Liver (tissue), 9 donors: ENCODE results near the gene RIMS3. TPM values are rescaled to one million over a fixed set of nuclear protein-coding genes. Genes with fewer than 3 reads are reported as not detected.

Source experiments
- DNase-seq: peaks from one replicate; pipeline ENCODE4 v3.0.0-alpha.2; 2017; ENCODE audit warnings: low spot score
- H3K27ac ChIP-seq, 2 donors: one replicate each; pipeline ENCODE4 v1.7.0; 2013; ENCODE audit warnings: inconsistent platforms in 2 of 2, low read length in 2 of 2, control low read depth in 1 of 2, low read depth in 1 of 2, mild to moderate bottlenecking in 1 of 2
- H3K27me3 ChIP-seq, 4 donors: one replicate each; pipeline versions ENCODE4 v1.6.1 to v1.7.0; 2013; ENCODE audit warnings: low read length in 3 of 4, inconsistent platforms in 1 of 4, mild to moderate bottlenecking in 1 of 4, moderate library complexity in 1 of 4; ENCODE audit not compliant: control insufficient read depth in 4 of 4, insufficient read depth in 4 of 4
- H3K36me3 ChIP-seq, 4 donors: one replicate each; pipeline versions ENCODE4 v1.6.1 to v1.7.0; 2013; ENCODE audit warnings: low read length in 3 of 4, mild to moderate bottlenecking in 3 of 4, low read depth in 1 of 4, moderate library complexity in 1 of 4; ENCODE audit not compliant: control insufficient read depth in 4 of 4, insufficient read depth in 3 of 4
- H3K4me1 ChIP-seq, 4 donors: one replicate each; pipeline versions ENCODE4 v1.6.1 to v1.7.0; 2013; ENCODE audit warnings: low read length in 3 of 4, mild to moderate bottlenecking in 3 of 4, moderate library complexity in 1 of 4; ENCODE audit not compliant: control insufficient read depth in 4 of 4, insufficient read depth in 4 of 4
- H3K4me3 ChIP-seq, 3 donors: one replicate each; pipeline versions ENCODE4 v1.6.1 to v1.7.0; 2013; ENCODE audit warnings: low read length in 3 of 3, control low read depth in 1 of 3, low read depth in 1 of 3, mild to moderate bottlenecking in 1 of 3
- H3K9ac ChIP-seq, 2 donors: one replicate each; pipeline ENCODE4 v1.7.0; 2013; ENCODE audit warnings: low read length in 2 of 2, mild to moderate bottlenecking in 2 of 2, moderate library complexity in 2 of 2, control low read depth in 1 of 2, low read depth in 1 of 2
- H3K9me3 ChIP-seq, 4 donors: one replicate each; pipeline versions ENCODE4 v1.6.1 to v1.7.0; 2013; ENCODE audit warnings: low read length in 3 of 4; ENCODE audit not compliant: control insufficient read depth in 4 of 4
- ATF3 ChIP-seq: IDR thresholded peaks from 2 replicates; pipeline ENCODE4 v1.6.1; 2016; ENCODE audit warnings: antibody characterized with exemption
- EGR1 ChIP-seq, 2 donors: IDR thresholded peaks; 2 replicates each; pipeline ENCODE4 v1.6.1; 2016 to 2018; ENCODE audit warnings: antibody characterized with exemption in 2 of 2, low read depth in 2 of 2
- FOXA1 ChIP-seq: IDR thresholded peaks from 2 replicates; pipeline ENCODE4 v1.6.1; 2016; ENCODE audit warnings: antibody characterized with exemption
- FOXA2 ChIP-seq: IDR thresholded peaks from 2 replicates; pipeline ENCODE4 v1.6.1; 2016; ENCODE audit warnings: antibody characterized with exemption
- GABPA ChIP-seq, 2 donors: IDR thresholded peaks in 1 of 2; conservative IDR thresholded peaks in 1 of 2; 2 replicates each; pipeline ENCODE4 v1.6.1; 2016; ENCODE audit warnings: antibody characterized with exemption in 2 of 2, mild to moderate bottlenecking in 1 of 2, moderate library complexity in 1 of 2
- HNF4A ChIP-seq, 2 donors: conservative IDR thresholded peaks; 2 replicates each; pipeline ENCODE4 v1.6.1; 2016; ENCODE audit warnings: antibody characterized with exemption in 2 of 2, mild to moderate bottlenecking in 2 of 2
- HNF4G ChIP-seq: IDR thresholded peaks from 2 replicates; pipeline ENCODE4 v1.6.1; 2016; ENCODE audit warnings: antibody characterized with exemption
- JUND ChIP-seq, 2 donors: IDR thresholded peaks; 2 replicates each; pipeline ENCODE4 v1.6.1; 2016; ENCODE audit warnings: antibody characterized with exemption in 2 of 2
- MAX ChIP-seq: IDR thresholded peaks from 2 replicates; pipeline ENCODE4 v1.6.1; 2016; ENCODE audit warnings: antibody characterized with exemption
- NR2F2 ChIP-seq: IDR thresholded peaks from 2 replicates; pipeline ENCODE4 v1.6.1; 2016; ENCODE audit warnings: antibody characterized with exemption
- RAD21 ChIP-seq, 2 donors: IDR thresholded peaks; 2 replicates each; pipeline ENCODE4 v1.6.1; 2016; ENCODE audit warnings: antibody characterized with exemption in 2 of 2, mild to moderate bottlenecking in 2 of 2
- RXRA ChIP-seq, 2 donors: IDR thresholded peaks; 2 replicates each; pipeline ENCODE4 v1.6.1; 2017 to 2018; ENCODE audit warnings: antibody characterized with exemption in 2 of 2, mild to moderate bottlenecking in 1 of 2
- SP1 ChIP-seq: IDR thresholded peaks from 2 replicates; pipeline ENCODE4 v1.6.1; 2018; ENCODE audit warnings: antibody characterized with exemption, mild to moderate bottlenecking
- TAF1 ChIP-seq: conservative IDR thresholded peaks from 2 replicates; pipeline ENCODE4 v1.6.1; 2016; ENCODE audit warnings: antibody characterized with exemption, mild to moderate bottlenecking
- YY1 ChIP-seq: IDR thresholded peaks from 2 replicates; pipeline ENCODE4 v1.6.1; 2016; ENCODE audit warnings: antibody characterized with exemption, mild to moderate bottlenecking
- WGBS: extraction: QIAGEN DNeasy Blood & Tissue Kit; methylation state at CpG from one replicate; pipeline ENCODE4 v1.1.7; 2013; 5-methylcytosine and 5-hydroxymethylcytosine counted together
- polyA plus RNA-seq, 2 donors: library from polyadenylated mRNA; stranded (reverse) in 1 of 2; unstranded in 1 of 2; fragments of 200-250 nt in 1 of 2; fragments of >200 nt in 1 of 2; fragmentation: Nextera tagmentation in 1 of 2; extraction: Ambion mirVana in 1 of 2; gene quantifications; one replicate each; pipeline versions ENCODE4 v1.2.1 to v1.2.3, GENCODE V29; 2013 to 2015
- total RNA-seq, 2 donors: library from RNA; depleted of rRNA; stranded (reverse); fragments of >200 nt; gene quantifications; one replicate each; pipeline ENCODE4 v1.2.3, GENCODE V29; 2014
- TF ChIP-seq, protein P1 (sequence below): fragments of 150-350 bp; IDR thresholded peaks from 2 replicates; pipeline ENCODE4 v1.5.1; 2017; ENCODE audit warnings: improper control_type of control experiment, low read depth, low read length; ENCODE audit not compliant: missing input control
- TF ChIP-seq, protein P2 (sequence below): IDR thresholded peaks from 2 replicates; pipeline ENCODE4 v1.6.1; 2016; ENCODE audit warnings: antibody characterized with exemption
- TF ChIP-seq, protein P3 (sequence below): IDR thresholded peaks from 2 replicates; pipeline ENCODE4 v1.6.1; 2016; ENCODE audit warnings: antibody characterized with exemption, mild to moderate bottlenecking
- donor health status: healthy.
- donor health status: healthy.
- donor health status: healthy.
- donor health status: healthy.
- donor health status: healthy.

RIMS3 gene
- total and polyA plus RNA-seq, 4 donors: 0.22 to 2.2 (median 0.77) TPM

DNA sequence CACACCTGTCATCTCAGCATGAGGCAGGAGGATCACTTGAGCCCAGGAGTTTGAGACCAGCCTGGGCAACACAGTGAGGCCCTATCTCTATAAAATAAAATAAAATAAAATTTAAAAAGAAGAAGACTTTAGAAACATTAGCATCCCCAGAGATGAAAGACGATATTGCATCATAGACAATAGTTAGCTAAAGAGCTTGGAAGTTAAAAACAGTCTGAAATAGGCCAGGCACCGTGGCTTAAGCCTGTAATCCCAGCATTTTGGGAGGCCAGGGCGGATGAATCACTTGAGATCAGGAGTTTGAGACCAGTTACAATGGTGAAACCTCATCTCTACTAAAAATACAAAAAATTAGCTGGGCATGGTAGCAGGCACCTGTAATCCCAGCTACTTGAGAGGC, 59.3 kb downstream of the RIMS3 start:
- 89% methylated on average over 3 of the region's 3 CpGs for WGBS

More for the DNA sequence above, 59.3 kb downstream of the RIMS3 start:
- Histone ChIP-seq H3K9me3 (no peaks in the 10 kb centered on the region), H3K36me3 (no peaks in the 10 kb centered on the region), H3K9ac (no peak overlapping the region), H3K27me3 (no peaks in the 10 kb centered on the region), H3K4me1 (no peaks in the 10 kb centered on the region), H3K27ac (no peak overlapping the region), H3K4me3 (no peak overlapping the region)
- DNase-seq: no peak
- TF ChIP-seq GABPA (IDR thresholded peaks at IDR 0.05 in 1 of 2, conservative IDR thresholded peaks at IDR 0.05 in 1 of 2) (no peak), SP1 (no peak), RXRA (IDR thresholded peaks at IDR 0.05) (no peak), NR2F2 (no peak), MAX (no peak), FOXA2 (no peak), TAF1 (no peak), ATF3 (no peak), FOXA1 (no peak), HNF4G (no peak), HNF4A (conservative IDR thresholded peaks at IDR 0.05) (no peak), YY1 (no peak), JUND (IDR thresholded peaks at IDR 0.05) (no peak), RAD21 (IDR thresholded peaks at IDR 0.05) (no peak), EGR1 (IDR thresholded peaks at IDR 0.05; ENCODE audit: low read depth in 2 of 2) (no peak)
- TF ChIP-seq, protein P1, sequence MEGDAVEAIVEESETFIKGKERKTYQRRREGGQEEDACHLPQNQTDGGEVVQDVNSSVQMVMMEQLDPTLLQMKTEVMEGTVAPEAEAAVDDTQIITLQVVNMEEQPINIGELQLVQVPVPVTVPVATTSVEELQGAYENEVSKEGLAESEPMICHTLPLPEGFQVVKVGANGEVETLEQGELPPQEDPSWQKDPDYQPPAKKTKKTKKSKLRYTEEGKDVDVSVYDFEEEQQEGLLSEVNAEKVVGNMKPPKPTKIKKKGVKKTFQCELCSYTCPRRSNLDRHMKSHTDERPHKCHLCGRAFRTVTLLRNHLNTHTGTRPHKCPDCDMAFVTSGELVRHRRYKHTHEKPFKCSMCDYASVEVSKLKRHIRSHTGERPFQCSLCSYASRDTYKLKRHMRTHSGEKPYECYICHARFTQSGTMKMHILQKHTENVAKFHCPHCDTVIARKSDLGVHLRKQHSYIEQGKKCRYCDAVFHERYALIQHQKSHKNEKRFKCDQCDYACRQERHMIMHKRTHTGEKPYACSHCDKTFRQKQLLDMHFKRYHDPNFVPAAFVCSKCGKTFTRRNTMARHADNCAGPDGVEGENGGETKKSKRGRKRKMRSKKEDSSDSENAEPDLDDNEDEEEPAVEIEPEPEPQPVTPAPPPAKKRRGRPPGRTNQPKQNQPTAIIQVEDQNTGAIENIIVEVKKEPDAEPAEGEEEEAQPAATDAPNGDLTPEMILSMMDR: no peak
- TF ChIP-seq, protein P2, sequence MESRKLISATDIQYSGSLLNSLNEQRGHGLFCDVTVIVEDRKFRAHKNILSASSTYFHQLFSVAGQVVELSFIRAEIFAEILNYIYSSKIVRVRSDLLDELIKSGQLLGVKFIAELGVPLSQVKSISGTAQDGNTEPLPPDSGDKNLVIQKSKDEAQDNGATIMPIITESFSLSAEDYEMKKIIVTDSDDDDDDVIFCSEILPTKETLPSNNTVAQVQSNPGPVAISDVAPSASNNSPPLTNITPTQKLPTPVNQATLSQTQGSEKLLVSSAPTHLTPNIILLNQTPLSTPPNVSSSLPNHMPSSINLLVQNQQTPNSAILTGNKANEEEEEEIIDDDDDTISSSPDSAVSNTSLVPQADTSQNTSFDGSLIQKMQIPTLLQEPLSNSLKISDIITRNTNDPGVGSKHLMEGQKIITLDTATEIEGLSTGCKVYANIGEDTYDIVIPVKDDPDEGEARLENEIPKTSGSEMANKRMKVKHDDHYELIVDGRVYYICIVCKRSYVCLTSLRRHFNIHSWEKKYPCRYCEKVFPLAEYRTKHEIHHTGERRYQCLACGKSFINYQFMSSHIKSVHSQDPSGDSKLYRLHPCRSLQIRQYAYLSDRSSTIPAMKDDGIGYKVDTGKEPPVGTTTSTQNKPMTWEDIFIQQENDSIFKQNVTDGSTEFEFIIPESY: no peak
- TF ChIP-seq, protein P3, sequence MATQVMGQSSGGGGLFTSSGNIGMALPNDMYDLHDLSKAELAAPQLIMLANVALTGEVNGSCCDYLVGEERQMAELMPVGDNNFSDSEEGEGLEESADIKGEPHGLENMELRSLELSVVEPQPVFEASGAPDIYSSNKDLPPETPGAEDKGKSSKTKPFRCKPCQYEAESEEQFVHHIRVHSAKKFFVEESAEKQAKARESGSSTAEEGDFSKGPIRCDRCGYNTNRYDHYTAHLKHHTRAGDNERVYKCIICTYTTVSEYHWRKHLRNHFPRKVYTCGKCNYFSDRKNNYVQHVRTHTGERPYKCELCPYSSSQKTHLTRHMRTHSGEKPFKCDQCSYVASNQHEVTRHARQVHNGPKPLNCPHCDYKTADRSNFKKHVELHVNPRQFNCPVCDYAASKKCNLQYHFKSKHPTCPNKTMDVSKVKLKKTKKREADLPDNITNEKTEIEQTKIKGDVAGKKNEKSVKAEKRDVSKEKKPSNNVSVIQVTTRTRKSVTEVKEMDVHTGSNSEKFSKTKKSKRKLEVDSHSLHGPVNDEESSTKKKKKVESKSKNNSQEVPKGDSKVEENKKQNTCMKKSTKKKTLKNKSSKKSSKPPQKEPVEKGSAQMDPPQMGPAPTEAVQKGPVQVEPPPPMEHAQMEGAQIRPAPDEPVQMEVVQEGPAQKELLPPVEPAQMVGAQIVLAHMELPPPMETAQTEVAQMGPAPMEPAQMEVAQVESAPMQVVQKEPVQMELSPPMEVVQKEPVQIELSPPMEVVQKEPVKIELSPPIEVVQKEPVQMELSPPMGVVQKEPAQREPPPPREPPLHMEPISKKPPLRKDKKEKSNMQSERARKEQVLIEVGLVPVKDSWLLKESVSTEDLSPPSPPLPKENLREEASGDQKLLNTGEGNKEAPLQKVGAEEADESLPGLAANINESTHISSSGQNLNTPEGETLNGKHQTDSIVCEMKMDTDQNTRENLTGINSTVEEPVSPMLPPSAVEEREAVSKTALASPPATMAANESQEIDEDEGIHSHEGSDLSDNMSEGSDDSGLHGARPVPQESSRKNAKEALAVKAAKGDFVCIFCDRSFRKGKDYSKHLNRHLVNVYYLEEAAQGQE: no peak
